DMS53 (cell line): Measurements from ENCODE around the gene TRIM31.

Source experiments
- DNase-seq: peaks from one replicate; lab custom pipeline; 2025; lab: John Stamatoyannopoulos, UW

Gene TRIM31

DNA sequence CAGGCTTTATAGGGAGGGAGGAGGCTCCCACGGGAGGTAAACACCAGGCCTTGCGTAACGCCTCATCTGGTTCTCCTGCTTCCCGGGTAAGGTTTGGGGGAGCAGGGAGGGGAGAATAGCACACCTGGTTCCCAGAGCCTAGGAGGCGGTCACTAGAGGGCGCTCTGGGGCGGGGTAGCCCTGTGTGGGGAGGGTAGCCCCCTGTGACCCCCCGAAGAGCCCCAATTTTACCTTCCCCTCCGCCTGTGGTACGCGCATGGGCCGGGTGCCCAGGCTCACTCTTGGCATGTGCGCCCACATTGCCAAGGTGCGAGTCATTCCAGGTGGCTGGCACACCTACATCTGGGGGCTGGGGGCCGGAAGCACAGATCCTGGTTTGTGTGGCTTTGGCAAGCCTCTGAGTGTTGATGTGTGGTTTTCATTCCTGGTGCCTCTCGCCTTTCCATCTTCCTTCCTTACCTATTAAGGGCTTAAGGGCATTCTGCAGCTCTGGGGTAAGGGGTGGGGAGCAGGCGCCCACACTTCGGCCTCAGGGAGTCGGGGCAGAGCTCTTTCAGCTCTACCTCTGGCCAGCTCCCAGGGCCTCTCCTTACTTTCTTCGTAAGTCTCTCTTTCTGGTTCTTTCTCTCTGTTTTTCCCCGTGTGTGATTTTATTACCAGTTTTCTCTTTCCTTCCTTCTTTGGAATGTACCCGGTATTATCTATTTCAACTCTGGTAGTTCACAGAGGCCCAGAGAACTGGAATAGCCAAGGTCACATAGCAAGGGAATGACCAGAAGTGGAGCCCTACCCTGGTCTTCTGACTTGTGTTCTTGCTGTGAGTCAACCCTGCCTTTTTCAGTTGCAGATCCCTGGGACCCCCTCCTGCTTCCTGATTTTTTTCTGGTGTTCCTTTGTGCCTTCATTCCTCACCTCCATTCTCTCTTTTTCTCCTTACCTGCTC lies 36.8 kb downstream of the TRIM31 start:
- DNase-seq = peak; percentile 59

DNA sequence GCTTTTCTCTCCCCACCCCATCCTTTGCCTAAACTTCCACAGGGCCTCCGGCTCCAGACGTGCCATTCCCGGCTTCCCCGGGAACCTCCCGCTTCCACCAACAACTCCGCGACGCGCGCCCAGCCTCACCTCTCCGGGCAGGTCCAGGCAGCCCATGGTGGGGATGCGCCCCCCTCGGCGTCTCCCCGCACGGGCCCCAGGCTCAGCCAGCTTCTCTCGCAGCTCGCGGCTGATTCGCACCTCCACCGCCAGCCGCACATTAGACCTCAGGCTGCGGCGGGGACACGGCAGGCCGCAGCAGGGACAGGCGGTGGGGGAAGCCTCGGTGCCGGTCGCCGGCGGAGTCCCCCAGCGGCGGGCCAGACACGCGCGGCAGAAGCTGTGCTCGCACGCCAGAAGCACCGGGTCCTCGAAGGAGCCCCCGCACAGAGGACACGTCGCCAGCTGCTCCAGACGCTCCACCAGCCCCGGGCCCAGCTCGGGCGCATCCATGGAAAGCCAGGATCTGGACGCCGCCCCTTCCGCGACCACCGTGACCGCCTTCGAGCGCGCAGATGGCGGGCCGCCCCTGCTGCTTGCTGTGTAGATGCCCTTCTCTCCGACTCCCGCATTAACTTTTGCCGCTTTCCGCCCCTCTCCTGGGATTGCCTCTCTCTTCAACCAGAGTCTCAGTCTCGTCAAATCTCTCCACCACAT lies 37.6 kb downstream of the TRIM31 start, which contains the start of gene RNF39:
Gene RNF39 (minus strand): TSS at position 676 of the 696 bp plus-strand sequence. CDS start 184 bp downstream, at position 492.
- peak; percentile 47 for DNase-seq

- no peak for DNase-seq
Observed at GRCh38 chr6:30074331-30075093, 38.4 kb downstream of the TRIM31 start.

GRCh38 chr6:30073489-30074235 lies 39.2 kb downstream of the TRIM31 start:
- DNase-seq = no peak

GRCh38 chr6:30071858-30072257 lies 41.0 kb downstream of the TRIM31 start:
- no peak for DNase-seq

DNA sequence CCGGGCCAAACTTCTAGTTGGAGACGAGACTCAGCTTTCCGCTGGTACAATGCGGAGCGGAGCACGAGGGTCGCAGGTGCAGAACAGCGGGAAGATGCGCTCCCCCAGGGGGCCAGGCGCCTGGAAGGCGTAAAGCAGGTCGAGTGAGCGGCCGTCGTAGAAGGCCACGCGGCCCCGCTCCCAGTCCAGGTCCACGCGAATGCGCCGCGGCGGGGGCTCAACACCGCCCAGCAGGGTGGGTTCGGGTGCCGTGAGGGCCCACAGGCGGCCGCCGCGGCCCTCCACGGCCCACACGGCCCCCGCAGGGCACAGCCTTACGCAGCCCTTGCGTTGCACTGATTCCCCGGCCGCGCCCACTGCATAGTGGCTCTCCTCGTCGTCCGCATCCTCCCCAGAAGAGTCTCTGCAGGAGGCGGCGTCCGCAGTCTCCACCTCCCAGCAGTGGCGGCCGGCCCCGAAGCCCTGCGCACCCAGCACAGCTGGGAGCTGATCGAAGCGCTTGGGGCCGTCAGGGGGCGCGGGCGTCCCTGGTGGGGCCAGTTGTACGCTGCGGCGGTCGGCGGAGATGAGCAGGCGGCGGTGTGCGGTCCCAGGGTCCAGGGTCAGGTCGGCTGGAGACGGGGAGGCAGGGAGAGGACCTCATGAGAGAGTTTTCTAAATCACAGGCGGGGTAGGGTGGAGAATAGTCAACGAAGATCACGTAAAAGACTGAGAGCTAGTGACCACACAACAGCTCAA lies 41.6 kb downstream of the TRIM31 start:
- no peak for DNase-seq

DNA sequence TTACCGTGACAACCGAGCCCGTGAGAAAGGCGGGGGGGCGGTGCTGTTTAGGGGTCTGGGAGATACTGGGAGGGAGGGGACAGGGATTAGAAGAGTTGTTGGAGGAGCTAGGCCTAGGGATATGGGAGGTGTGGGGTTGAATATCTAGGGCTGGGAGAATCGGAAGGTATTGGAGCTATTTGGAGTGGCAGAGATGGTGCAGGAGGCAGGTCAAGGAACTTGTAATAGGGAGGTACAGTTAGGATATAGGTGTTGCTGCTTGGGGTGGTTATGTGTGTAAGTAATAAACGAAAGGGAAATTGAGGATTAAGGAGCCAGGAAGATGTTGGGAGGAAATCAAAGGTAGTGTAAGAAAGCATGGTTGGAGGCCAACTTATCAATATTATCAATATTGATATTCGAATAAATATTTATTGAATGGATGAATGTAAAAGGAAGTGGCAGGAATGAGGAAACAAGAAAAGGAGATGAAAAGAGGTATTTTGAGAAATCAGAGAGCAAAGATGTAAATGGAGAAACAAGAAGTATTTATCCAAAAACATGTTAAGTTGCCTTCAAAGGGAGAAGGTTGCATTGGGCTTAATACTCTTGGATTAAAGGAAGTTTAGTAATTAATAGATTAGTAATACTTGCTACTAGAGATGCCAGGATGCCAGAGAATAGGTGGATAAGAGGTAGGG lies 45.3 kb downstream of the TRIM31 start:
- DNase-seq = no peak

- DNase-seq = peak; percentile 99
Observed at GRCh38 chr6:30066577-30067459, 46.1 kb downstream of the TRIM31 start, which contains the start of gene PPP1R11. Gene PPP1R11, plus strand, starts transcription at chr6:30067198. Its CDS starts 213 bp downstream, at chr6:30067411.

DNA sequence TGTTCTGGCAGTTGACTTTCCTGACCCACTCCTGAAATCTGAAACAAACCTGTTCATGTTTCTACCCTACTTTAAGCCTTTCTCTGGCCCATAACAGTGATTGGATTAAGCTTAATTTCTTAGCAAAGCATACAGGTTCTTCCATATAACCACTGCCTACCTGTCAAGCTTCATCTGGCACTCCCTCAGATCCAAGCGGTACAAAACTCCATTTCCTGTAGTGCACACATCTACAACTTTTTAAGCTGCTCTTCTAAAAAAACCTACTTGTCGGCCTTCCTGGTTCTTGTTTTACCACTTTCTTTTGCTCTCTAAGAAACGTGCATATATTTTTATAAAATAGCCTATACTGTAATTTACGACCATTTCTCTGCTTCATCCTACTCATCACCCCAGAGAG lies 46.8 kb downstream of the TRIM31 start:
- peak; percentile 28 for DNase-seq

GRCh38 chr6:30063315-30063714 lies 49.6 kb downstream of the TRIM31 start:
- no peak for DNase-seq

GRCh38 chr6:30062471-30063178 lies 50.3 kb downstream of the TRIM31 start:
- no peak for DNase-seq

- peak; percentile 71 for DNase-seq
Observed at GRCh38 chr6:30061858-30062458, 50.9 kb downstream of the TRIM31 start.

DNA sequence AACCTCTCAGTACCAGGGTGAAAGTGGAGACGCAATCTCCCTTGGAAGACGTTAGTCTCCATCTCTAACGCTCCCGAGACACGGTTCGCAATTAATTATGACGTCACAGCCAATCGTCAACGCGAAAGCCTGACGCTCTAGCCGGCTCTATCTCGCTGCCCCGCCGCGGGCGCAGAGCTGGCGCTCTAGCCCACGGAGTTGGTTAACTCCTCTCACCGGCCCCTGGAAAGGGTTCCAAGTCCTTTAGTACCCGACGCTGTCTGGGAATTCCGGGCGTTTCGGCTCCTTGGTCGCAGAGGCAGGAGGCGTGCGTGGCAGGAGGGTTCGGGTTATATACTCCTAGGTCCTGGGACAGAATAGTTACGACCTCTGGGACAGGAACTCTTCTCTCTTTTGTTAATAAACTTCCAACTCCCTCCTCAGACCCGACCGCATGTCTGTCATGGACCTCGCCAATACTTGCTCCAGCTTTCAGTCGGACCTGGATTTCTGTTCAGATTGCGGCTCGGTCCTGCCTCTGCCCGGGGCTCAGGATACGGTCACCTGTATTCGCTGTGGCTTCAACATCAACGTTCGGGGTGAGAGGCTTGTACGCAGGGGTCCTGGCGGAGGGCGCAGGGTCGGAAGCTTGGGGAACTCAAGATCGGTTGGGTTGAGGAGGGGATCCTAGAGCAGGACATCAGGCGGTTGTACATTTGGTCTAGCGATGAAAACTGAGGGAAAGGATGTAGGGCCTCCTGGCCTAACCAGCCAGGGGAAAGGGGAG lies 51.6 kb downstream of the TRIM31 start, which contains the start of gene POLR1H:
Gene POLR1H (plus strand): TSS at position 174 of the 766 bp plus-strand sequence. CDS start 260 bp downstream, at position 434.
- DNase-seq = peak; percentile 99

- peak; percentile 65 for DNase-seq
Observed at GRCh38 chr6:30060606-30061091, 52.2 kb downstream of the TRIM31 start.

DNA sequence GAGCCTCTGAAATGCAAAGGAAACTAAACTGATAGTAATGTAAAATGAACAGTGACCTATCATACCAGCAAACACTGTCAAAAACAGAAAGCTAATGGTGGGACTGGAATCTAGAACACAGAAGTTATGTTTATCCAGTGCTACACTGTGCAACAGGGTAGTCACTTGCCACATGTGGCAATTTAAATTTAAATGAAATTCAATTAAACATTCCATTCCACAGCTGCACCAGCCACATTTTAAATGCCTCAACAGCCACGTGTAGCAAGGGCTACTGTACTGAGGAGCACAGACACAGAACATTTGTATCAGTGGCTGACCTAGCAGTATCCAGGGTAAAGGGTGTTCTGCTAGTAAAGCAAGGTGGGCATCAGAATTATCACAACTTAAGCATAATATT lies 57.4 kb downstream of the TRIM31 start:
- no peak for DNase-seq

DNA sequence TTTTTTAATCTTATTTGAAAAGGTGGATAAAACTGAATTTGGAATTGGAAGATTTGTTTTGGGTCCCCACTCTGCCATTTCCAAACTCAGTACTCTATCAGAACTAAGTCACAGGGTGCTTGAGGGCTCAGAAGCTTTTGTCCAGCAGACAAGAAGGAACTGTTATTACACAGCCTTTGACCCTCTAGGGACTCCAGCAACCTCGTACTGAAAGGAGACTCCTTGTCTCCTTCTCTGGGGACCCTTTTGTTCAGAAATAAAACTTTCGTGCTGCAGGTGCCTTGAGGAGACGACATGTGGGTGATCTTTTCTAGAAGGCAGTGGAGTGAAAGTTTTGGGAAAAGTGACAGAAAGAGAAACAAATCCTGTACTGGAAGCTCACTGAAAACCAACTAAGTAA lies 59.2 kb downstream of the TRIM31 start:
- DNase-seq = no peak
